WTC11 (cell line): ENCODE measurements around the gene KRT23. TPM values are rescaled to one million over a fixed set of nuclear protein-coding genes. Genes with fewer than 3 reads are reported as not detected.

Experiments
- ATAC-seq: fragments of 200-7000 bp; cut with Tn5 transposase; 2 replicates; pipeline ENCODE4 v1.10.0; 2021; ENCODE audit warnings: mild to moderate bottlenecking, moderate library complexity
- CTCF ChIA-PET: fragments of 300-600 bp; sonication (Branson Sonifier 250); formaldehyde crosslinking; loops from one replicate; lab custom pipeline; 2021; ENCODE audit warnings: antibody characterized with exemption; lab: Charles Lee
- POLR2A ChIA-PET: fragments of 350-600 bp; sonication (Branson Sonifier 250); formaldehyde crosslinking; loops from one replicate; lab custom pipeline; 2021; ENCODE audit warnings: antibody characterized with exemption; lab: Charles Lee
- DNase-seq: peaks from one replicate; pipeline ENCODE4 v3.0.0; 2021; ENCODE audit warnings: low spot score
- H3K27ac Mint-ChIP-seq: 2 replicates; pipeline ENCODE4 v1.8.0; 2021; ENCODE audit warnings: mixed read lengths
- H3K27me3 Mint-ChIP-seq: 2 replicates; pipeline ENCODE4 v1.8.0; 2021; ENCODE audit warnings: low read depth, mild to moderate bottlenecking, moderate library complexity, mixed read lengths
- H3K36me3 Mint-ChIP-seq: 2 replicates; pipeline ENCODE4 v1.8.0; 2021; ENCODE audit warnings: mixed read lengths
- H3K4me1 Mint-ChIP-seq: 2 replicates; pipeline ENCODE4 v1.8.0; 2022; ENCODE audit warnings: mixed read lengths
- H3K4me3 Mint-ChIP-seq: 2 replicates; pipeline ENCODE4 v1.8.0; 2021; ENCODE audit warnings: mild to moderate bottlenecking, moderate library complexity, mixed read lengths
- H3K9me3 Mint-ChIP-seq: 2 replicates; pipeline ENCODE4 v1.8.0; 2021; ENCODE audit warnings: mixed read lengths
- ETV6 ChIP-seq: sonication (generic); formaldehyde crosslinking; IDR thresholded peaks from 2 replicates; pipeline ENCODE4 v1.8.1; 2022; ENCODE audit warnings: mild to moderate bottlenecking, missing genetic modification reagents
- GABPB1 ChIP-seq: sonication (generic); formaldehyde crosslinking; IDR thresholded peaks from 2 replicates; pipeline ENCODE4 v1.8.1; 2023; ENCODE audit warnings: mild to moderate bottlenecking, missing genetic modification reagents
- IRF1 ChIP-seq: sonication (generic); formaldehyde crosslinking; IDR thresholded peaks from 2 replicates; pipeline ENCODE4 v1.8.0; 2023; ENCODE audit warnings: missing genetic modification reagents
- STAT6 ChIP-seq: sonication (generic); formaldehyde crosslinking; conservative IDR thresholded peaks from 2 replicates; pipeline ENCODE4 v1.8.1; 2023; ENCODE audit warnings: mild to moderate bottlenecking, low read depth, missing genetic modification reagents, moderate library complexity
- ZNF532 ChIP-seq: fragments of 250-450 bp; sonication (Bioruptor Pico); IDR thresholded peaks from 2 replicates; pipeline ENCODE4 v1.9.0; 2021; ENCODE audit warnings: mild to moderate bottlenecking, borderline replicate concordance
- total RNA-seq: library from RNA; stranded (reverse); gene quantifications from 3 replicates; pipeline ENCODE4 v1.2.3, GENCODE V29; 2021
- TF ChIP-seq, protein P1 (sequence below): sonication (generic); formaldehyde crosslinking; IDR thresholded peaks from 2 replicates; pipeline ENCODE4 v1.8.1; 2023; ENCODE audit warnings: mild to moderate bottlenecking, moderate library complexity, missing genetic modification reagents
- TF ChIP-seq, protein P2 (sequence below): fragments of 250-450 bp; sonication (Bioruptor Pico); conservative IDR thresholded peaks from 2 replicates; pipeline ENCODE4 v1.9.0; 2021; ENCODE audit warnings: mild to moderate bottlenecking
- TF ChIP-seq, protein P3 (sequence below): fragments of 250-450 bp; sonication (Bioruptor Pico); IDR thresholded peaks from 2 replicates; pipeline ENCODE4 v1.8.0; 2021; ENCODE audit warnings: mild to moderate bottlenecking

The KRT23 gene
- total RNA-seq, 1 experiment from 2014 or later, result not detected

DNA sequence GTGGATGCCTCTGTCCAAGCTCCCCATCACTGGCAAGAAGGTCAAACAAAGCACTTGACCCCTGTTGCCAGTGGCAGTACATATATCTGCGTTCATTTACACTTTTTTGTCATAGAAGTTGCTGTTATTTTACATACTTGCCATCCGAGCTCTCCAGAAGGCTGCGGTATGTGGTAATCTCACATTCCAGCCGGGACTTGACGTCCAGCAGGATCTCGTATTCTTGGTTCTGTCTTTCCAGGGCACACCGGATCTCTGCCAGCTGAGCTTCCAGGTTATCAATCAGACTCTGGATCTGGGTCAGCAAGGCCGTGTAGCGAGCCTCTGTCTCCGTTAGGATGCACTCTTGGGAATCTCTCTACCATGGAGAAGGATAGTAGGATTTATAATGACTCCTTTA lies 22.7 kb upstream of the KRT23 start (continued):
- TF ChIP-seq, protein P1, sequence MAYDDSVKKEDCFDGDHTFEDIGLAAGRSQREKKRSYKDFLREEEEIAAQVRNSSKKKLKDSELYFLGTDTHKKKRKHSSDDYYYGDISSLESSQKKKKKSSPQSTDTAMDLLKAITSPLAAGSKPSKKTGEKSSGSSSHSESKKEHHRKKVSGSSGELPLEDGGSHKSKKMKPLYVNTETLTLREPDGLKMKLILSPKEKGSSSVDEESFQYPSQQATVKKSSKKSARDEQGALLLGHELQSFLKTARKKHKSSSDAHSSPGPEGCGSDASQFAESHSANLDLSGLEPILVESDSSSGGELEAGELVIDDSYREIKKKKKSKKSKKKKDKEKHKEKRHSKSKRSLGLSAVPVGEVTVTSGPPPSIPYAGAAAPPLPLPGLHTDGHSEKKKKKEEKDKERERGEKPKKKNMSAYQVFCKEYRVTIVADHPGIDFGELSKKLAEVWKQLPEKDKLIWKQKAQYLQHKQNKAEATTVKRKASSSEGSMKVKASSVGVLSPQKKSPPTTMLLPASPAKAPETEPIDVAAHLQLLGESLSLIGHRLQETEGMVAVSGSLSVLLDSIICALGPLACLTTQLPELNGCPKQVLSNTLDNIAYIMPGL (CRISPR knock-in tag), result no peak
- no peak for TF ChIP-seq ZNF532 (CRISPR knock-in tag)
- no peak for TF ChIP-seq STAT6 (CRISPR knock-in tag)

DNA sequence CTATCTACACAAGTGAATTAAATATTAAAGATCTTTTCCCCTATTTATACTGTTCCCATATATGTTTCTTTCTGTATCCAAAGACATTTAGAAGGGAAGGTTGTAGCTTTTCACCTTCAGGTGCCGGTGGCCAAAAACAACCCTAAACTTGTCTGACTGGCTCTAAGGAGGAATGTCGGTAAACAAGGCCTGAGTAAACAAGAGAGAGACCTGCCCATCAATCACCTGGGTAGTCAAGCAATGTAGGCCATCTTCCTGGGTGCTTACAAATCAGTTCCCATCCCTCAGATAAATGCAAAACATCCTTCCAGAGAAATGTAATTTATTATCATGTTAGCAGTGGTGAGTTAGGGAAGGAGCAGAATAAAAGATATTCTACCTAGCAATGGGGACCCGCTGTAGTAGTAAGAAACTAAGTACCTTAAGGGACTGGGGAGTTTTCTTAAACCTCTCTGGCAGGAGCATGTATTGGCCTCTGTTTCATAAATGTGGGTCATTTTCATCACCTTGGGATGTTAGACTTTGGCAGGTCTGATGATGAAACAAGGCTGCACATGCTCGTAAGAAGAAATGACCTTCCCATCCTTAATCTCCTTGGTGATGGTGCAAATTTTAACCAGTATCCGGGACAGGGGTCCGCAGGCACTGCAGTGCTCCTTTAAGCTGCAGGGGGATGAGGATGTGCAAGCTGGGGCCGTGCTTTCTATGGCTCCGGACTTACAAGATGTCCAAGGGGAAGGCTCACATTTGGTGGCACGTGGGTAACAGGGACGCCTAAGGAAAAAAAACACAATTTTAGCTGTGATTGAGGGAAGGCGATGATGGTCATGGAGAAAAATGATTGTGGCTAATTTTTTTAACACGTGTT lies 20.9 kb upstream of the KRT23 start:
- ChIA-PET POLR2A (no interaction called here), CTCF (interaction anchor here (1.8 kb wide), 1 partner anchor 459 kb away, joined by 4 read pairs; no protein-coding TSS in a partner anchor)
- Mint-ChIP-seq H3K36me3 (no peaks in the 10 kb centered on the region), H3K4me1 (peaks cover 42% of the 10 kb centered on the region), H3K27ac (0 out of 2 replicates have a peak overlapping the region, but pooled peaks have one; percentile 16), H3K27me3 (no peaks in the 10 kb centered on the region), H3K9me3 (no peaks in the 10 kb centered on the region), H3K4me3 (no peak overlapping the region)
- ATAC-seq (peak; percentile 80), DNase-seq (no peak)
- peak; percentile 43; the same call in 1 of the 2 replicates for TF ChIP-seq GABPB1 (CRISPR knock-in tag)
- no peak for TF ChIP-seq IRF1 (CRISPR knock-in tag)
- no peak for TF ChIP-seq ETV6 (CRISPR knock-in tag)
- TF ChIP-seq, protein P2, sequence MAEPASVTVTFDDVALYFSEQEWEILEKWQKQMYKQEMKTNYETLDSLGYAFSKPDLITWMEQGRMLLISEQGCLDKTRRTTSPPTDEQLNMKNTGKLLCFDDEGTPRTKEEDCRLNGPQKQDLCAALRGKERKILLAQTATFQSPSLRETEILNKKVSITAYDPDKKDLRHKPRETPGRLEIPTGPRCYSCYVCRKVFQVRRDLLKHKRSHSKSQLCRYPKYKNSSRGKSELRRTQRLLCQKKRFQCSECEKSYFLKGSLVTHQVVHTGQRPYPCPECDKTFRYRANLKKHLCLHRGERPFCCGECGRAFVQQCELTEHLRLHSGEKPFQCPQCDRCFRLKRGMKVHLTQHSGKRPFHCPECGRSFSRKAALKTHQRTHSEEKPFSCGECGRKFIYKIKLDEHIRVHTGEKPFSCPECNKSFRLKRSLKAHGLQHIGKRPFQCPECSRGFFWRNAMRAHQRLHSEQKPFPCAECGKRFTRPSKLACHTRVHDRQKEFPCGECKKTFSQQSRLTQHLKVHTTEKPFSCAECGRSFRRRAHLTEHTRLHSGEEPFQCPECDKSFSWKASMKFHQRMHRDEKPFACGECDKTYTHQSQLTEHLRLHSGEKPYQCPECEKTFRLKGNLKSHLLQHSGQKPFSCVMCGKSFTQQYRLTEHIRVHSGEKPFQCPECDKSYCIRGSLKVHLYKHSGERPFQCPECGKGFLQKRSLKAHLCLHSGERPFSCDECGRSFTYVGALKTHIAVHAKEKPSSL (CRISPR knock-in tag), result no peak
- TF ChIP-seq, protein P3, sequence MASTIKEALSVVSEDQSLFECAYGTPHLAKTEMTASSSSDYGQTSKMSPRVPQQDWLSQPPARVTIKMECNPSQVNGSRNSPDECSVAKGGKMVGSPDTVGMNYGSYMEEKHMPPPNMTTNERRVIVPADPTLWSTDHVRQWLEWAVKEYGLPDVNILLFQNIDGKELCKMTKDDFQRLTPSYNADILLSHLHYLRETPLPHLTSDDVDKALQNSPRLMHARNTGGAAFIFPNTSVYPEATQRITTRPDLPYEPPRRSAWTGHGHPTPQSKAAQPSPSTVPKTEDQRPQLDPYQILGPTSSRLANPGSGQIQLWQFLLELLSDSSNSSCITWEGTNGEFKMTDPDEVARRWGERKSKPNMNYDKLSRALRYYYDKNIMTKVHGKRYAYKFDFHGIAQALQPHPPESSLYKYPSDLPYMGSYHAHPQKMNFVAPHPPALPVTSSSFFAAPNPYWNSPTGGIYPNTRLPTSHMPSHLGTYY (CRISPR knock-in tag), result no peak
